T-helper 17 cell (primary cell): ENCODE data around the gene PRDM5. TPM values are rescaled to one million over a fixed set of nuclear protein-coding genes. Genes with fewer than 3 reads are reported as not detected.

Source experiments
- ATAC-seq: fragments of 150-1000 bp; cut with Tn5 transposase; 2 replicates; pipeline ENCODE4 v1.10.0; 2021; ENCODE audit warnings: mild to moderate bottlenecking, moderate library complexity
- DNase-seq, 3 donors: peaks; one replicate each; pipeline versions ENCODE4 v3.0.0 to v3.0.0-alpha.2; 2020 to 2021
- H3K9me3 ChIP-seq: one replicate; pipeline ENCODE4 v1.7.0; 2013; ENCODE audit warnings: low read length, mild to moderate bottlenecking; ENCODE audit not compliant: control insufficient read depth, poor library complexity, severe bottlenecking
- H3K27ac Mint-ChIP-seq: one replicate; pipeline ENCODE4 v1.8.0; 2022; ENCODE audit warnings: mild to moderate bottlenecking, moderate library complexity, mixed read lengths
- H3K27me3 Mint-ChIP-seq: one replicate; pipeline ENCODE4 v1.8.0; 2022; ENCODE audit warnings: mixed read lengths
- H3K36me3 Mint-ChIP-seq: one replicate; pipeline ENCODE4 v1.8.0; 2022; ENCODE audit warnings: low read depth, mixed read lengths
- H3K4me1 Mint-ChIP-seq: one replicate; pipeline ENCODE4 v1.8.0; 2022; ENCODE audit warnings: mild to moderate bottlenecking, mixed read lengths
- H3K4me3 Mint-ChIP-seq: one replicate; pipeline ENCODE4 v1.8.0; 2022; ENCODE audit warnings: mild to moderate bottlenecking, moderate library complexity, mixed read lengths
- total RNA-seq, 4 donors: library from RNA in 2 of 4; stranded (reverse) in 2 of 4; gene quantifications; one replicate each; pipeline ENCODE4 v1.2.3 and lab custom pipeline; 2022 to 2026

The PRDM5 gene
- total RNA-seq, 2 donors from 2014 or later = 0.15 TPM; not detected in 1

DNA sequence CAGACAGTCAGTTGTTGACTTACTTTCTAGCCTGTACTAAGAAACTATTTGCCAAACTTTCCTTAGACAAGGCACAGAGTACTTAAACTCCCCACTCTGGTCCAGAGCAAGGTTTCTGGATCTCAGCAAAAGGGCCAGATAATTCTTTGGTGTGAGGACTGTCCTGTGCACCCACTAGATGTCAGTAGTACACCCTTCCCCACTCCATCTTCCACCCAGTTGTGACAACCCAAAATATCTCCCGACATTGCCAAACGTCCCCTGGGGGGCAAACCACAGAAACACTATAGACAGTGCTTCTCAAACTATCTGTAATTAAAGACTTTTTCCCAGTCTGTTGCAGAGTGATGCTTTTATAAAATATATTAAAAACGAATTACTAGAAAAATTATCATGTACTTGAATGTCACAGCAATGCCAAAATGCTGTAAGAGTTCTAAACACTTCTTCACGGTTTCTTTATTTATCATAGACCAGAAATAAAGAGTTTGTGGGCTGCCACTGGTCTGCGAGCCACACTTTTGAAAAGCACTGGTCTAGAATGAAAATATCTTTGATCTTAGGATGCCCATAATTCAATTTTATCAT lies 203.5 kb downstream of the PRDM5 start:
- H3K27me3 Mint-ChIP-seq = peaks cover 52% of the 10 kb centered on the region
- no peak overlapping the region for H3K4me3 Mint-ChIP-seq
- ATAC-seq (peak; percentile 46), DNase-seq (peak in 1 of 3 donors; percentile 4)
- H3K4me1 Mint-ChIP-seq = no peaks in the 10 kb centered on the region
- no peak overlapping the region for H3K27ac Mint-ChIP-seq
- no peaks in the 10 kb centered on the region for H3K9me3 ChIP-seq
- no peaks in the 10 kb centered on the region for H3K36me3 Mint-ChIP-seq

DNA sequence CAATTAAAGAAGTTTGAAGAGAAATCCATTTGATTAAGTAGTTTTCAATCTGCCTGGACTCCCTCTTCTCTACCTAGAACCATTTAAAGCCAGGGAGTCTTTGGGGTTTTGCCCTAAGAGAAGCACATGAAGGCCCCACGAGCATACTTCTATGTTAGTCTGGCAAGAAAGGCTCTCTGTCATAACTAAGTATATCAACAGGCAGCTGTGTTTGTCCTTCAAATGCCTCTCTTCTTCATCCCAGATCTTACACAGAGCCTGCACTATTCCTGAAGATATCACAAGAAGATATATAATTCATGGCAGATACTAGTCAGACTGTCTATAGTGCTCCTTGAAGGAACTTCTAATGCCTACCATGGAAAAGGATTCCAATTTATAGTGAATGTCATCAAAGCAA lies 206.2 kb downstream of the PRDM5 start:
- Mint-ChIP-seq H3K27me3 (peaks cover 42% of the 10 kb centered on the region), H3K36me3 (no peaks in the 10 kb centered on the region), H3K4me1 (peaks cover 2% of the 10 kb centered on the region), H3K4me3 (no peak overlapping the region), H3K27ac (no peak overlapping the region)
- ATAC-seq = no peak
- no peak for DNase-seq
- H3K9me3 ChIP-seq = no peaks in the 10 kb centered on the region

DNA sequence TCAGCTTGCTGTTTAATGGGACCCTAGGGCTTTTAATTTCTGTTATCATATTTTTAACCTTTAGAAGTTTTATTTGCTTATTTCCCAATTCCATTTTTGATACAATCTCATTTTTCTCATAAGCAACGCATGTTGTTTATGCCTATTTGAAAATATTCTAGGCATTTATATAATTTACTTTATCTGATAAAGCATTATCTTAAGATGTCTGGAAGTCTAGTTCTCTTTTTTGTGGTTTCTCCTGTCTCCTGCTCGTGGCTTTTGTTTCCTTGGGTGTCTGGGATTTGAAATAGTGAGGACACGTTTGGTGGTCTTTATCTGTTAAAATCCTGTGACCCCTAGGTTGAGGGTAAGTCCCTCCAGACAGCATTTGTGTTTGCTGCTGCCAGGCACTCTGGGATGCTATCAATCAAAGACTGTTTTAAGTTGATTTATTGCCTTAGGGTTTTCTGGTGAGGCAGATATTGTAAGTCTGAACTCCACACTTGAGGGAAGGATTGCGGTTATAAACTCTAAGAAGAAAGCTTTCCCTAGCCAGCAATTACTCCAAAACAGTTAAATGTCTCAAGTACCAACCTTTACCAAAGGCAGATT lies 208.0 kb downstream of the PRDM5 start:
- Mint-ChIP-seq H3K4me1 (peaks cover 2% of the 10 kb centered on the region), H3K27ac (no peak overlapping the region), H3K4me3 (no peak overlapping the region), H3K27me3 (peaks cover 33% of the 10 kb centered on the region), H3K36me3 (no peaks in the 10 kb centered on the region)
- no peaks in the 10 kb centered on the region for H3K9me3 ChIP-seq
- ATAC-seq = no peak
- DNase-seq = no peak

DNA sequence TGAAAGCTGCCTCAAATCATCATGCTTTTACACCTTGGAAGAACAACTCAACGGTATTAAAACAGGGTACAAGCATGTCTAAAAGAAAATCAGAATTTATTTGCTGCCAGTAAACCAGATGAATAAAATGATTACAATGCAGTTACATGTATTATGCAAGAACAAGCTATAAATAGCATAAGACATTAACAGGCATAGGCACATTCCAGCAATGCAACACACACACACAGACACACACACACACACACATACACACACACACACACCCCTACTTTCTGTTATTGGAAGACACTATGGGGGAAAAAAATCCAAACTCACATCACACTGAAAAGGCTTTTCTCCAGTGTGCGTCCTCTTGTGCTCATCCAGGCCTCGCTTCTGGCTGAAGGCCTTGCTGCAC lies 212.5 kb downstream of the PRDM5 start:
- no peak for ATAC-seq
- Mint-ChIP-seq H3K27ac (no peak overlapping the region), H3K36me3 (no peaks in the 10 kb centered on the region), H3K27me3 (peaks cover 12% of the 10 kb centered on the region), H3K4me3 (no peak overlapping the region), H3K4me1 (peaks cover 2% of the 10 kb centered on the region)
- H3K9me3 ChIP-seq = no peaks in the 10 kb centered on the region
- no peak for DNase-seq

DNA sequence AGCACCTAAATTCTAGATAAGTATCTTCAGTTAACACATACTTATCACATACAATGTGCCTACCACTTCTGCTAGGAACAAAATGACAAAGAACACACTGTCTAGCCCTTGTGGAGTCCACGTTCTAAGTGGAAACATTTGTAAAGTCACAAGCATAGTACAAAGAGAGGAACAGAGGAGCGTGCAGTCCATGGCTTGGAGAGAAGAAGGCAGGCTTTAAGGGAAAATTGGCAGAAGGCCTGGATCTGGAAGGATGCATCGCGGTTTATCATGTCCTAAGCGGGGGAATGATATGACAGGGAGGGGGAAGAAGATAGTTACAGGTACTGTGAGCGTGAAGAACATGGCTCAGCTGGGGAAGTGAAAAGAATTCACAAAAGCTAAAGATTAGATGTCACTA lies 218.0 kb downstream of the PRDM5 start:
- H3K4me3 Mint-ChIP-seq = no peak overlapping the region

DNA sequence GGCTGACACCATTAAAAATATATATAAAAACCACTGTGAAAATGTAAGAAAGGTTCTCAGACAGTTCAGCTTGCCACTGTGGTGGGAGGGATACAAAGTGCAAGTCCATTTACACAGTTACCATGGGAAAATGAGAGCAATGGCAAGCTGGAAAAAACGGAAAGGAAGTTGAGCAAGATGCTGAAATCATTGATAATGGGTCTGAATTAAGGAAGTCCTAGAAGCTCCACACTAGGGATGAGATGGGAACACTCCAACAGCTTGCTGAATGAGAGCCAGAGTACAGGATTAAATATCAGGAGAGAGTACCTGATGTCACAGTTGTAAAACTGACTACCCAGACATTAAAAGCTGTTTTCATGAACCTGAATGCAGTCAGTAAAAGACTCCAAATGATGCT lies 218.6 kb downstream of the PRDM5 start:
- DNase-seq = no peak
- no peak overlapping the region for H3K4me3 Mint-ChIP-seq
- H3K27me3 Mint-ChIP-seq = peaks cover 4% of the 10 kb centered on the region
- H3K9me3 ChIP-seq = no peaks in the 10 kb centered on the region
- H3K36me3 Mint-ChIP-seq = peaks cover 3% of the 10 kb centered on the region
- no peak overlapping the region for H3K27ac Mint-ChIP-seq
- ATAC-seq = no peak
- H3K4me1 Mint-ChIP-seq = no peaks in the 10 kb centered on the region

More for the DNA sequence above, 218.0 kb downstream of the PRDM5 start:
- H3K27ac Mint-ChIP-seq = no peak overlapping the region
- ATAC-seq = no peak
- H3K9me3 ChIP-seq = no peaks in the 10 kb centered on the region
- DNase-seq = no peak
- H3K36me3 Mint-ChIP-seq = peaks cover 3% of the 10 kb centered on the region
- H3K4me1 Mint-ChIP-seq = no peaks in the 10 kb centered on the region
- H3K27me3 Mint-ChIP-seq = peaks cover 4% of the 10 kb centered on the region

DNA sequence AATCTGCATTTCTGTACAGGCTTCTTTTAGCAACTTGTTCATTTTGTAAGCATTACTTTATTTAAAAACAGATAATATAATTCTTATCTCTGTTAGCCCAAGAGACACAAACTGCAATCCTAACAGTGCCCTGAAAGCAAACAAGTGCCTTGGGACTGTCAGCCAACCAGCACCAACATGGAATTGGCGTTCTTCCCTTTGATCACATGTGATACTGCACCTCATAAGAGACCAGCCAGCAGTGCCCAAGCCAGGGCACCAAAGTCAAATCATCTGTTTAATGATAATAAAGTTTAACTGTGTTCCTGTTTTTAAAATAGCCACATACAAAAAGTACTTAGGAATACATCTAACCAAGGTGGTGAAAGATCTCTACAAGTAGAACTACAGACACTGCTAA lies 223.2 kb downstream of the PRDM5 start:
- H3K27me3 Mint-ChIP-seq = peaks cover 15% of the 10 kb centered on the region
- H3K9me3 ChIP-seq = no peaks in the 10 kb centered on the region
- H3K4me3 Mint-ChIP-seq = no peak overlapping the region
- ATAC-seq (no peak), DNase-seq (no peak)
- peaks cover 3% of the 10 kb centered on the region for H3K36me3 Mint-ChIP-seq
- no peak overlapping the region for H3K27ac Mint-ChIP-seq
- no peaks in the 10 kb centered on the region for H3K4me1 Mint-ChIP-seq

DNA sequence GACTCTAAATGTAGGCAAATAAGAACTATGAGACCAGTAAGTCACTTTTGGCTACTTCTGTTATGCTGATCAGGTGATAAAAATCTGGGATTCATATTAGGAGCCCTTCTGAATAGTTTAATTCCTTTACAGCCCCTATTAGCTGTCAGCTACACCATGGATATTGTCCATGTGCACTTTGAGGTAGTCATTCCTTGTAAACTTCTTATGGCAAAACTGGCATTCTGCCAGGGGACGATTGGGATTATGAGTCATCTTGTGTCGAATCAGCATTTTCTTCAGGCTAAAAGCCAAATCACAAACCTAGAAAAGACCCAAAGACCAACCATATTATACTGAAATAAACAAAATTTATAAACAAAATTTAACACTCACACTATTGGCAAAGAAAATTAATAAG lies 227.6 kb downstream of the PRDM5 start:
- H3K4me1 Mint-ChIP-seq = no peaks in the 10 kb centered on the region
- H3K27ac Mint-ChIP-seq = no peak overlapping the region
- DNase-seq = no peak
- H3K4me3 Mint-ChIP-seq = no peak overlapping the region
- no peak for ATAC-seq
- H3K36me3 Mint-ChIP-seq = peaks cover 1% of the 10 kb centered on the region
- H3K9me3 ChIP-seq = no peaks in the 10 kb centered on the region
- peaks cover 15% of the 10 kb centered on the region for H3K27me3 Mint-ChIP-seq

DNA sequence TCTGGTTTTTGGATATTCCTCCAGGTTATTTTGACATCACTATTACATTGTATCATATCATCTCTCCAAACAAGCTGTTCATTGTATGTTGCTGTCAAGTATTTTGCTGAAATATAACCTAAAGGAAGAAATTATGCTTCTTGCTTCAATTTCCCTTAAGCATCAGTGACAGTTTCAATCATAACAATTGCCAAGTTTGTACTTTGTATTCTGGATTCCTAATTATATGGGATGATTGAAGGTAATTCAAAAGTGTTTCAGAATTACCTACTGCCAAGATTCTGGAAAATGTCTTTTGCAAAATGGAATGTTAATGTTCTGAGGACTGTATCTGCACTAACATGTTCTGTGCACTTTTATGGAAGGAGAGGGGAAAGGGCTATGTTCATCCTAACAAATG lies 228.7 kb downstream of the PRDM5 start:
- DNase-seq (no peak), ATAC-seq (no peak)
- Mint-ChIP-seq H3K4me3 (no peak overlapping the region), H3K36me3 (no peaks in the 10 kb centered on the region), H3K4me1 (no peaks in the 10 kb centered on the region), H3K27ac (no peak overlapping the region), H3K27me3 (peaks cover 19% of the 10 kb centered on the region)
- no peaks in the 10 kb centered on the region for H3K9me3 ChIP-seq

DNA sequence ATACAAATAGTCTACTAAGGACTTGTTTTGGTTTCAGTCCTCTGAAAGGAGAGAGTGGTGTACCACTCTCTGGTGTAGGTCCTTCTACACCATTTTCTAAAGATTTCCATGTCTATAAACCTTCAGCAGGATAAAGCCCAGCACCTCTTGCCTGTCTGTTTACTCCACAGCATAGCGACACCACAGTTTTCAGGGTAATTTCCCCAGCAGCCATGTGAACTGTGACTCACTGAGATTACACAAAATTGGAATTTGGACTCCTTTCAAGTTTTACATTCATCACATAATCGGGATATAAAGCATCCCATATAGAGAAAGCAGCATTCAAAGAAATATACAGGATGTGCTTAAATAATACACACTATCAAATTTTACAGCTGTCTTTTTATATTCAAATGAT lies 229.6 kb downstream of the PRDM5 start:
- DNase-seq = no peak
- H3K4me1 Mint-ChIP-seq = no peaks in the 10 kb centered on the region

DNA sequence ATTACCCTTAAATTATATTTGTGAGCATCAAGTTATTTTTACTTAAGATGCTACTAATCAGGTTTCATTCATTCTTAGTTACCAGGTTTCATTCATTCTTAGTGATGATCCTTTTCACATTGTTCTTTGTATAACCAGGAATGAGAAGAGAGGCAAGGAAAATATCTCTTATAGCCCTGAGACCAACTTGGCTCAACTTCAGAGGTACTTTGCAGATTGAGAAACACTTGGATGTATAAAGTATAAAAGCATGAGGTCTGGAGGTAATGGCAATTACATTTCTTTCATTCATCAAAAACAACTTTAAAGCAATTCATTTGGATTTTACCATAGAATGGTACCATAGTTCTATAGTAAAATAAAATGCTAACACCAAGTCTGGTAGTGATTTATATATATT lies 231.0 kb downstream of the PRDM5 start:
- Mint-ChIP-seq H3K4me1 (no peaks in the 10 kb centered on the region), H3K4me3 (no peak overlapping the region), H3K27ac (no peak overlapping the region), H3K27me3 (peaks cover 18% of the 10 kb centered on the region), H3K36me3 (no peaks in the 10 kb centered on the region)
- no peak for ATAC-seq
- DNase-seq = no peak
- no peaks in the 10 kb centered on the region for H3K9me3 ChIP-seq

More for the DNA sequence above, 229.6 kb downstream of the PRDM5 start:
- H3K9me3 ChIP-seq = no peaks in the 10 kb centered on the region
- Mint-ChIP-seq H3K36me3 (no peaks in the 10 kb centered on the region), H3K4me3 (no peak overlapping the region), H3K27me3 (peaks cover 18% of the 10 kb centered on the region), H3K27ac (no peak overlapping the region)
- ATAC-seq = no peak

DNA sequence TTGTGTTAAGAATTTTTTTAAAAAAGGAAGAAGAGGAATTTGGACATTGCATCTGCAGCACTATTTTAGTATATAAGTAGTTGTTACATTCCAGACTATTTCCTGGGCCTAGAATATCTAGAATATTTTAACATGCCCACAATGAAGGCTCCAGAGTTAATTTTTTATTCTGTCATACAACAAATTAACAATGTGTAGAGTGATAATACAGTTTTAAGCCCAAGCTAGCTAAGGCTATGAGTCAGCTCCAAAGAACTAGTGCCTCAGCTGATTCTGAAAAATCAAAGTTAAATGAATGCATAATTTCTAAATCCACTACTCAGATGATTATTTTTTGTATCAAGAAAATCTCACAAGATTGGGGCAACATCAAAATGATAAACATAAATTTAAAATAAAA lies 231.4 kb downstream of the PRDM5 start:
- H3K9me3 ChIP-seq = no peaks in the 10 kb centered on the region
- DNase-seq (no peak), ATAC-seq (no peak)
- no peak overlapping the region for H3K27ac Mint-ChIP-seq
- H3K4me3 Mint-ChIP-seq = no peak overlapping the region
- H3K27me3 Mint-ChIP-seq = peaks cover 15% of the 10 kb centered on the region
- no peaks in the 10 kb centered on the region for H3K36me3 Mint-ChIP-seq
- no peaks in the 10 kb centered on the region for H3K4me1 Mint-ChIP-seq

DNA sequence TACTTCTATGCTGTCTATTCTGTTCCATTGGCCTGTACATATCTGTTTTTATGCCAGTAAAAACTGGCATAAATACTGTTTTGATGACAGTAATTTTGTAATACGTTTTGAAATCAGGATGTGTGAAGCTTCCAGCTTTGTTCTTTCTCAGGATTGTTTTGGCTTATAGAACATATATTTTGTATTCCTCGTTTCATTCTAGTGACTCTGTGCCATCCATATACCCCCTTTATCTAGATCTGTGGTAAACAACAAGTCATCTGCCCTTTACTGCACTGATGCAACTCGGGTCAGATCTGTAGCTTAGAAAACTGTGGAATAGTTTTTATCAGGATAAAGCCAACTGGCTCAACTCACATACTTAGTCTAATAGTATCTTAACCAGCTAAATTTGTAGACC lies 233.7 kb downstream of the PRDM5 start:
- Mint-ChIP-seq H3K4me3 (no peak overlapping the region), H3K4me1 (no peaks in the 10 kb centered on the region), H3K27me3 (peaks cover 23% of the 10 kb centered on the region), H3K36me3 (no peaks in the 10 kb centered on the region), H3K27ac (no peak overlapping the region)
- no peak for DNase-seq
- no peaks in the 10 kb centered on the region for H3K9me3 ChIP-seq
- no peak for ATAC-seq

DNA sequence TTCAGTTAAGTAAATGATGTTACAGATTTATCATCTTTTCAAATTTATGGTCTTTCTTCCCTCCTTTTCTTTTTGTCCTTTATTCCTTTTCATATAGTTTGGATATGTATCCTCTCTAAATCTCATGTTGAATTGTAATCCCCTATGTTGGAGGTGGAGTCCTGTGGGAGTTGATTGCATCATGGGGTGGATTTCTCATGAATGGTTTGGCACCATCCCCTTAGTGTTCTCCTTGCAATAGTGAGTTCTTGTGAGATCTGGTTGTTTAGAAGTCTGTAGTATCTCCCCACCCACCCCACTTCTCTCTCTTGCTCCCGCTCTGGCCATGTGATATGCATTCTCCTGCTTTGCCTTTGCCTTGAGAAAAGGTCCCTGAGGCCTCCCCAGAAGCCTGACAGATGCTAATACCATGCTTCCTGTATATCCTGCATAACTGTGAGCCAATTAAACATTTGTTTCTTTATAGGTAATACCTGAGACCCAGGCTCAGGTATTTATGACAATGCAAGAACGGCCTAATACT lies 236.7 kb downstream of the PRDM5 start:
- DNase-seq = no peak
- H3K4me1 Mint-ChIP-seq = peaks cover 4% of the 10 kb centered on the region
- peaks cover 30% of the 10 kb centered on the region for H3K27me3 Mint-ChIP-seq
- H3K9me3 ChIP-seq = no peaks in the 10 kb centered on the region
- H3K36me3 Mint-ChIP-seq = no peaks in the 10 kb centered on the region
- no peak for ATAC-seq
- H3K27ac Mint-ChIP-seq = no peak overlapping the region
- H3K4me3 Mint-ChIP-seq = no peak overlapping the region
